ENCODE data around the gene MEIS1. TPM values are rescaled to one million over a fixed set of nuclear protein-coding genes. Genes with fewer than 3 reads are reported as not detected.

MEIS1 gene
- total and polyA plus RNA-seq, 2 of the 8 experiments (the other 6 are each of a cell fraction or from before 2014, with no cell fraction given), result 0.17 to 1.2 TPM

DNA sequence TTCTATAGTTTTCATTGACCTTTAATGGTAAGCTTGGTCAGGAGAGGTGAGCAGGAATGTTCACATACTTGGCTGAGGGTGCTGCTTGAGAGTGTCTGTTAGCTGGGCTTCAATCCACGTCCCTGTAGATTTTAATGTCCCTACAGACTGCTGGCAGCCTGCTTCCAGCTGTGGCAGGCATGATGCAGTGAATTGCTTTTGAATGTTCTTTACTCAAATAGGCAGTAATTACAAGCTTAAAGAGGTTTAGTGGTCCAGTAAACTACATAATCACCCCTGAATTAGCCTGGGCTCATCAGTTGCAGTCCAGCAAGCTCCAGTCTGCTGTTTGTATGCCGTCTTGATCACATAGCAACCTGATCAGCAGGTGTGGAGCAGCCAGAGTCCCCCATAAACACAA is 102.1 kb downstream of the MEIS1 start:
- Histone ChIP-seq H3K23ac (ENCODE audit: insufficient read length) (no peak overlapping the region), H3K23me2 (ENCODE audit: low read depth, low read length) (no peaks in the 10 kb centered on the region), H2BK12ac (ENCODE audit: low read depth, low read length) (no peak overlapping the region), H3K56ac (replicated peaks; ENCODE audit: insufficient read length, low read depth, low read length) (no peak overlapping the region), H3K4ac (replicated peaks; ENCODE audit: insufficient read length, low read depth, low read length) (no peak overlapping the region), H3K18ac (ENCODE audit: extremely low read depth, low read length) (no peak overlapping the region), H3K4me3 (ENCODE audit: extremely low read depth in 1 of 4, insufficient read depth in 2 of 4, low read depth in 3 of 4, low read length in 4 of 4) (no peak overlapping the region), H3K9ac (replicated peaks in 1 of 4; ENCODE audit: extremely low read depth in 1 of 4, low read depth in 3 of 4, low read length in 3 of 4) (no peak overlapping the region), H3K14ac (ENCODE audit: insufficient read length) (no peak overlapping the region), H2BK120ac (replicated peaks; ENCODE audit: low read depth, low read length) (no peak overlapping the region), H3K27ac (ENCODE audit: low read depth, low read length) (no peak overlapping the region), H2AFZ (ENCODE audit: low read length) (peak overlapping the region; percentile 48; the same call in 1 of the 2 replicates), H3K79me2 (ENCODE audit: control insufficient read depth in 1 of 2, insufficient read depth in 2 of 2, low read length in 2 of 2) (no peaks in the 10 kb centered on the region), H2BK20ac (ENCODE audit: low read length) (no peak overlapping the region), H3K4me2 (ENCODE audit: insufficient read depth in 1 of 2, low read depth in 2 of 2, low read length in 2 of 2) (no peak overlapping the region), H3K27me3 (replicated peaks in 1 of 4; ENCODE audit: control insufficient read depth in 3 of 4, extremely low read depth in 1 of 4, insufficient read depth in 3 of 4, low read length in 3 of 4) (peaks cover 0 to 1% (median 0%) of the 10 kb centered on the region in 4 experiments; a peak in 1 of 7 replicates), H2AK5ac (ENCODE audit: low read depth, low read length) (no peak overlapping the region), H3K4me1 (replicated peaks in 1 of 4; ENCODE audit: control insufficient read depth in 3 of 4, insufficient read depth in 4 of 4, low read length in 3 of 4) (peaks cover 0 to 6% (median 1%) of the 10 kb centered on the region in 4 experiments; a peak in 5 of 7 replicates), H2BK5ac (ENCODE audit: low read depth, low read length) (no peak overlapping the region), H4K91ac (replicated peaks; ENCODE audit: insufficient read length, low read length) (no peak overlapping the region), H3K79me1 (ENCODE audit: low read depth, low read length) (no peaks in the 10 kb centered on the region), H4K8ac (ENCODE audit: extremely low read depth, insufficient read depth, low read length) (no peak overlapping the region), H4K20me1 (replicated peaks in 1 of 2; ENCODE audit: control insufficient read depth in 1 of 2, insufficient read depth in 2 of 2, low read length in 2 of 2) (no peaks in the 10 kb centered on the region), H3K9me3 (ENCODE audit: insufficient read depth in 2 of 2, low read depth in 1 of 2, low read length in 1 of 2) (no peaks in the 10 kb centered on the region), H4K5ac (ENCODE audit: insufficient read length, low read depth, low read length) (no peak overlapping the region), H2BK15ac (ENCODE audit: low read length) (no peak overlapping the region), H3K36me3 (ENCODE audit: control insufficient read depth in 2 of 4, insufficient read depth in 4 of 4, low read length in 3 of 4) (no peaks in the 10 kb centered on the region)
- no peak for FAIRE-seq
- no peak for DNase-seq (ENCODE audit: low read depth in 1 of 2, low spot score in 2 of 2)
- TF ChIP-seq CREB1 (IDR thresholded peaks at IDR 0.05), result no peak
- TF ChIP-seq SRF (IDR thresholded peaks at IDR 0.05; ENCODE audit: low read depth, low read length), result no peak
- TF ChIP-seq SP1 (IDR thresholded peaks at IDR 0.05; ENCODE audit: low read depth, low read length), result no peak
- no peak for TF ChIP-seq GTF2F1 (IDR thresholded peaks at IDR 0.05; ENCODE audit: borderline replicate concordance, low read depth, low read length)
- WGBS, 2 experiments (ENCODE audit: extremely low coverage in 1 of 2, insufficient coverage in 1 of 2, insufficient read length in 1 of 2, insufficient replicate concordance in 2 of 2, low coverage in 1 of 2, low lambda C conversion rate in 2 of 2, missing lambda C conversion rate in 1 of 2), result 62% methylated on average over 2 of the region's 2 CpGs; no CpG with 5 or more reads in 1 of the 2 experiments
- ChIA-PET POLR2A (ENCODE audit: partially characterized antibody) (no interaction called here), CTCF (ENCODE audit: partially characterized antibody) (interaction anchor here (1.0 to 1.5 kb wide), 3 partner anchors 10 to 698 kb away, joined by 3 to 5 read pairs (median 4); no protein-coding TSS in a partner anchor)

All from H1 (cell line).